ENCODE measurements around the gene FRMD4A.

GRCh38 chr10:13859979-13860654 is 470.6 kb downstream of the FRMD4A start:
- TF ChIP-seq POLR2A (IDR thresholded peaks at IDR 0.05; ENCODE audit: extremely low read depth, insufficient read length) (no peak), CTCF (IDR thresholded peaks at IDR 0.05; ENCODE audit: low read depth, low read length) (no peak), MYC (IDR thresholded peaks at IDR 0.05; ENCODE audit: low read depth, low read length) (no peak)

Data from NB4 (cell line).